SK-N-MC (cell line): ENCODE results near the gene VAV2.

Experiments used
- EZH2 ChIP-seq: fragments of 200-600 bp; sonication (generic); IDR thresholded peaks from one replicate; pipeline ENCODE4 v1.6.1; 2017; ENCODE audit warnings: antibody characterized with exemption
- POLR2AphosphoS5 ChIP-seq: IDR thresholded peaks from 2 replicates; pipeline ENCODE4 v1.6.1; 2012; ENCODE audit warnings: mild to moderate bottlenecking, low read depth, low read length, borderline replicate concordance

DNA sequence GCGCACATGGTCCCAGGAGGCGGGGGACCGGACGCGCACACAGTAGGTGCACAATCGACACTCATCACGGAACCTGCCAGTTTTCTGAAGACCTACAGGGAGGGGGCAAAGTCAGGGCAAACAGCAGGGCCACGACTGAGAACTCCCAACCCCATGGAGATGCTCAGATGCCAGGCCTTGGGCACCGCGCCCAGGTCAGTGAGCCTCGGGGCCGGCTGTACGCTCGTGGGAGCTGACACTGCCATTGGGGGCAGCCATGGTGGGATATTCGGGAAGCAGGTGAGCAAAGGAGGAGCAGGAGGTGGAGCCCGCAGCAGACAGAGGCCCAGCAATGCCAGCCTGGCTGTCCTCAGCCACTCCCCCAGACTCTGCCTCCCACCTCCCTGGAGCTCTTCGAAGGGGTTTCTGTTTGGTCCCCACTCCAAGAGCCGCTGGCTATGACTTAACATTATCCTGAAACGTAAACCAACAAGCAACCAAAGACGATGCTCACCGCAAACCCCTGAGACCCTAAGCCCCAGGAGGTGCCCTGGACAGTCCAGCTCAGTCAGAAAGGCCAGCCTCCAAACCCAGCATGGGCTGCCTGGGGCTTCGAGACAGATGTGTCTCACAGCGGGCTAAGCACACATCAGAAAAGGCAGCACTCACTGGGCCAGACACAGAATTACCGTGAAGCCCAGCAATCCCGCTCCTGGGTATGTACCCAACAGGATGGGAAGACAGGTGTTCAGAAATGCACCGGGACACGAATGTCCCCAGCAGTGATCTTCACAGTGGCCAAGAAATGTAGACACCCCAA is 78.4 kb downstream of the VAV2 start:
- TF ChIP-seq EZH2 (no peak), POLR2AphosphoS5 (no peak)
